GM12873 (cell line): ENCODE data around the gene LCT.

Source experiments
- TF ChIP-seq, protein P1 (sequence below): IDR thresholded peaks from 2 replicates; pipeline ENCODE4 v1.5.1; 2012; ENCODE audit warnings: low read depth, mild to moderate bottlenecking, moderate library complexity, low read length, control low read depth; ENCODE audit not compliant: insufficient read depth; ENCODE audit errors: missing control alignments

LCT gene

DNA sequence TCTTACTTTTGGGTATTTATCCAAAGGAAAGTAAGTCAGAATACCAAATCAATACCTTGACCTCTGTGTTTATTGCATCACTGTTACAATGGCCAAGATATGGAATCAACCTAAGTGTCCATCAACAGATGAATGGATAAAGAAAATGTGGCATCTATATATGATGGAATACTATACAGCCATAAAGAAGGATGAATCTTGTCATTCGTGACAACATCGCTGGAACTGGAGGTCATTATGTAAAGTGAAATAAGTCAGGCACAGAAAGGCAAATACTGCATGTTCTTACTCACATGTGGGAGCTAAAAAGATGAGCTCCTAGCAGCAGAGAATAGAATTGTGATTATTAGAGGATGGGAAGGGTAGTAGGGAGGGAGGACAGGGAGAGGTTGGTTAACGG lies 34.6 kb downstream of the LCT start:
- TF ChIP-seq, protein P1, sequence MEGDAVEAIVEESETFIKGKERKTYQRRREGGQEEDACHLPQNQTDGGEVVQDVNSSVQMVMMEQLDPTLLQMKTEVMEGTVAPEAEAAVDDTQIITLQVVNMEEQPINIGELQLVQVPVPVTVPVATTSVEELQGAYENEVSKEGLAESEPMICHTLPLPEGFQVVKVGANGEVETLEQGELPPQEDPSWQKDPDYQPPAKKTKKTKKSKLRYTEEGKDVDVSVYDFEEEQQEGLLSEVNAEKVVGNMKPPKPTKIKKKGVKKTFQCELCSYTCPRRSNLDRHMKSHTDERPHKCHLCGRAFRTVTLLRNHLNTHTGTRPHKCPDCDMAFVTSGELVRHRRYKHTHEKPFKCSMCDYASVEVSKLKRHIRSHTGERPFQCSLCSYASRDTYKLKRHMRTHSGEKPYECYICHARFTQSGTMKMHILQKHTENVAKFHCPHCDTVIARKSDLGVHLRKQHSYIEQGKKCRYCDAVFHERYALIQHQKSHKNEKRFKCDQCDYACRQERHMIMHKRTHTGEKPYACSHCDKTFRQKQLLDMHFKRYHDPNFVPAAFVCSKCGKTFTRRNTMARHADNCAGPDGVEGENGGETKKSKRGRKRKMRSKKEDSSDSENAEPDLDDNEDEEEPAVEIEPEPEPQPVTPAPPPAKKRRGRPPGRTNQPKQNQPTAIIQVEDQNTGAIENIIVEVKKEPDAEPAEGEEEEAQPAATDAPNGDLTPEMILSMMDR, result no peak

DNA sequence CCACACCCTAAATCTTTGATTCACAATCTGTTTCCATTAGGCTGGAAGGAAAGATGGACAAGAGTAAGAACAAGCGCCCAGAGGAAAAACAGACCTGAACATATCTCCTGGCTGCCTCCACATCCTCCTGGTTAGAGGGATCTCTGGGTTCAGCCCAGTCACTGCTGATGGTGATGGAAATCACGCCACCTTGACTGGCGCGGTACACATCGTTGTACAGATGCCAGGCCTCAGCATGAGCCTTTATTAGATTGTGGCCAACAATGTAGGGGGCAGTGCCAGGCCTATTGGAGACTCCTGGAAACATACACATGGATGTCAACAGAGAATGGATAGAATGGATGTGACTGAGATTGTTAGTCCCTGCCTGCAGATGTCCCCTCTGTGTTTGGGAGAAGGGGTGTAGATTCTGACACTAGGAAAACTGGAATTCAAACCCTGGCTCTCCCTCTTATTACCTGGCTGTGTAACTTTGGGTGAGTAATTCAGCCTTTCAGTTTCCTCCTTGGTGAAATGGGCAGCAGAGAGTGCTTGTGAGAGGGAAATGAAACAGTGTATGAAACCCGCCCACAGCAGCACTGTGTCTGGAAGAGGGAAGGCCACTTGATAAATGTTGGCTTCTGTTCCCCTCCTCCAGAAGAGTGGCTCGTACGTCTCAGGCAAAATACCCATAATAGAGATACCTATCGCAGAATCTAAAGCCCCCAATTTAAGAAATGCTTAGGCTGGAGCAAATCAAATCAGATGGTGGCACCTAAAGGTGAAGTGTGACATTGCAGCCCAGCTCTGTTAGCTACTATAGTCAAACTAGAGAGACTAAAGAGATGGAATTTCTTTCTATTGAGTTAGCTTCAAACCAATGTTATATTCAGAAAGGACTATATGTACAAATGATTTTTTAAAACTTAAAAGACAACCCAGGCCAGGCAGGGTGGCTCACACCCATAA lies 36.2 kb downstream of the LCT start:
- TF ChIP-seq, protein P1, result peak; percentile 35

DNA sequence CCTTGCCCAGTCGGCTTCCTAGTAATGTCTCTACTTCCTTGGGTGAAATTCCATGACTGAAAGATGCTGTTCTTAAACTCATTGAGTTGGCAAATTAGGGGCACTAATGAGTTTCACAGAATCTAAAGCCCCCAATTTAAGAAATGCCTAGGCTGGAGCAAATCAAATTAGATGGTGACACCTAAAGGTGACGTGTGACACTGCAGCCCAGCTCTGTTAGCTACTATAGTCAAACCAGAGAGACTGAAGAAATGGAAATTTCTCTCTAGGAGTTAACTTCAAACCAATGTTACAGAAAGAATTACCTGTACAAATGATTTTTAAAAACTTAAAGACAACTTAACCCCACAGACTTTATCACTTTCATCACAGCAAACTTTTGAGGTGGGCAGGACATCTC lies 37.2 kb downstream of the LCT start:
- TF ChIP-seq, protein P1, result peak; percentile 36

DNA sequence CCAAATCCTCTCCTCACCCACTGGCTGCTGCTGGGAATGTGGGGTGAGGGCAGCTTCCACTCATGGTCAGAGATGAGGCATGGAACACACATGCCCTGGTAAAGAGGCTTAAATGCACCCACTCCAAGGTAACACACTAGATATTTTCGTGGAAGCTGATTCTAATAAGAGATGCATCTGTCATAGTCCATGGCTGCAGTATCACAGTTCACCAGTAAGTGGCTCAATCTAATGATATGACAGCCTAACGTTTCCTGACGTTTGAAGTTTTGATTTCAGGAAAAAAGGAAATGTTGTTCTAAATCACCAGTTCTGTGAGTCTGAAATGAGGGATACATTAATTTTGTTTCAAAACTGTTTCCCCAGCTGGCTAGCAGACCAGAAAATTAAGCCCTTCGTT lies 38.2 kb downstream of the LCT start:
- TF ChIP-seq, protein P1, result peak; percentile 46

DNA sequence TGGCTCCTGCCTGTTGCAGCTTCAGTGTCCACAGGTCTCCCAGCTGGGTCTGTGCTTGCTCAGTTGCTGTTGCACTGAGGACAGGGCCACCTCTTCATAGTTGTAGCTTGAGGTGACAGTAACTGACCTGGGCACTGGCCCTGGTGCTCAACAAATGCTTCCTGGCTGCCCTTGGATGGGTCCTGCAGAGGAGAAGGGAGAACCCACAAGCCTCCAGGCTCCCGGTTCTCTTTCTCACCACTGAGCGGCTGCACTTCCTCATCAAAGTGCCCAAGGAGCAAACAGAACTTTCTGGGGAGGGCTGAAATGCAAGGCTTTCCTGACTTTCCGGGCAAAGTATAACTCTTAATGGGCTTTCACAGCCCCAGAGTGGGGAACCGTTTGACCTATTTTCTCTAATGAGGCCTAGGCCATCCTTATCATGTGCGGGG lies 38.7 kb downstream of the LCT start:
- TF ChIP-seq, protein P1, result no peak

DNA sequence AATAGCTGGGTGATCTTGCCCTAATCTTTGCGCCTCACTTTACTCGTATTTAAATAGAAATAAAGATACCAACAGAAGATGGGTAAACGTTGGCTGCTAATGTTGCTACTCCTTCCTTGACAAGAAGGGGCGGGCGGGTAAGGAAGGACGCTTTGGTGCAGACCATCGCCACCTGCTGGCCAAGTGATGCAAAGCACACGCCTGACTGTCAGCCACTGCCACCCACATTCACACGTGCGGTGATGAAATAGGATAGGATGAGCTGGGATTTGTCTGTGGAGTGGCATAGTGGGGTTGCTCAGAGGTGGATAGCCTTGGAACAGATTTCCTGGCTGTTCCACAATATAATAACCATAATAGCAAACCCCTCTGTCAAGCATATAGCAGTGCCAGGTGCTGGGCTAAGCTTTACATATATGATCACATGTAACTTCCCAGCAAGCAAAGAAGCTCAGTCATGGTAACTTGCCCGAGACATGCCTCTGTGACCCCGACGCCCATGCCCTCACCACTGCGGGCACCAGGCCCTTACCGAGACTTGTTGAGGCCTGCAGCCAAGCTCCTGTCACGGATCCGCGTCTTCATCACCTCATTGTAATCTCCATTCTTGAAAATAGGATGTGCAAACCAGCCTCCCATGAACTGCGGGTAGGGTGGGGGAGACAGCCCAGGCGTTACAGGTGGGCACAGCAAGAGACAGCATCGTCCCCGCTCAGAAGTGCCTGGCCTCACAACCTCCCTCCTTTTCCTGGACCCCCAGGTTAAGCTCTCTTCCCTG lies 39.3 kb downstream of the LCT start:
- TF ChIP-seq, protein P1, result peak; percentile 98

DNA sequence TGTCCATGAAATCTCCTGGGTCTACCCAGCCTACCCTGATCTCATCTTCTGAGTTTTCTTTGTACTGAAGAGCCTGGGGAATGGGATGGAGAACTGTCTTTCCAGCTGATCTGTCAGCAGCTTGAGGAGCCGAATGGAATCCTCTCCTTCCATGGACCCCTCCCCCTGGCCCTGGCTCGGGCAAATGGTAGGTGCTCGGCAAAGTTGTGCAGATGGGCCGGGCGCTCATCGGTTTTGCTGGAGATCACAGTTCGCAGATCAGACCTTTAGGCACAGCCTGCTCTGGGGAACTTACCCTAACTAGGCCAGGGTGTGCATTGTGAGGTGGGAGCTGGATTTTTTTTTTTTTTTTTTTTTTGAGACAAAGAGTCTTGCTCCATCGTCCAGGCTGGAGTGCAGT lies 40.4 kb downstream of the LCT start:
- TF ChIP-seq, protein P1, result no peak
